NOMO-1 treated with dmso at 0.1 percent for 144 hours (cell line): Measurements from ENCODE around the gene ULBP2.
"Not testable (repeated sequence)": the region's sequence is repeated elsewhere in the genome, so short reads cannot be mapped to it uniquely, and the experiment has no call there.

ENCODE experiments used
- DNase-seq: peaks from one replicate; lab custom pipeline; 2025; ENCODE audit not compliant: unreplicated experiment; lab: John Stamatoyannopoulos, UW

Gene ULBP2

GRCh38 chr6:149925974-149926777, 15.6 kb upstream of the ULBP2 start:
- peak; percentile 22 for DNase-seq

GRCh38 chr6:149927025-149927424, 14.8 kb upstream of the ULBP2 start:
- not testable (repeated sequence) for DNase-seq

GRCh38 chr6:149929422-149929821, 12.4 kb upstream of the ULBP2 start:
- DNase-seq = no peak

- no peak for DNase-seq
These were observed 10.3 kb upstream of the ULBP2 start for GRCh38 chr6:149931501-149931900.

- DNase-seq = no peak
These were observed 8.8 kb upstream of the ULBP2 start for GRCh38 chr6:149933036-149933435.

- no peak for DNase-seq
These were observed 8.4 kb upstream of the ULBP2 start for GRCh38 chr6:149933461-149933860.

- peak; percentile 11 for DNase-seq
These were observed 7.3 kb upstream of the ULBP2 start for GRCh38 chr6:149934249-149935156.

- no peak for DNase-seq
These were observed 6.6 kb upstream of the ULBP2 start for GRCh38 chr6:149935246-149935645.

- DNase-seq = no peak
These were observed 6.1 kb upstream of the ULBP2 start for GRCh38 chr6:149935668-149936067.

GRCh38 chr6:149936743-149937142, 5.1 kb upstream of the ULBP2 start:
- no peak for DNase-seq

- not testable (repeated sequence) for DNase-seq
These were observed 3.7 kb upstream of the ULBP2 start for GRCh38 chr6:149938013-149938570.

- no peak for DNase-seq
These were observed 3.1 kb upstream of the ULBP2 start for GRCh38 chr6:149938571-149939355.

GRCh38 chr6:149939356-149939648, 2.5 kb upstream of the ULBP2 start:
- DNase-seq = no peak

- no peak for DNase-seq
These were observed 1.7 kb upstream of the ULBP2 start for GRCh38 chr6:149939909-149940671.

- no peak for DNase-seq
These were observed 1.2 kb upstream of the ULBP2 start for GRCh38 chr6:149940672-149940982.

GRCh38 chr6:149942461-149942829, 631 bp downstream of the ULBP2 start:
- no peak for DNase-seq

- not testable (repeated sequence) for DNase-seq
These were observed 1.5 kb downstream of the ULBP2 start for GRCh38 chr6:149943321-149943720.

GRCh38 chr6:149945276-149945675, 3.5 kb downstream of the ULBP2 start:
- DNase-seq = not testable (repeated sequence)

GRCh38 chr6:149946631-149947030, 4.8 kb downstream of the ULBP2 start:
- DNase-seq = not testable (repeated sequence)

- DNase-seq = not testable (repeated sequence)
These were observed 5.7 kb downstream of the ULBP2 start for GRCh38 chr6:149947533-149947932.

GRCh38 chr6:149948011-149948410, 6.2 kb downstream of the ULBP2 start:
- DNase-seq = no peak
